ENCODE measurements around the gene SERPINB1.

The SERPINB1 gene

GRCh38 chr6:2852921-2853322 lies 11.3 kb upstream of the SERPINB1 start:
- H3K27ac ChIP-seq: peak overlapping the region; percentile 38
- no peak overlapping the region for H3K4me3 ChIP-seq (ENCODE audit: low read depth, low read length)
- no peak for DNase-seq
- no peaks in the 10 kb centered on the region for H3K27me3 ChIP-seq (replicated peaks)
- in situ Hi-C loops (cut with HindIII; ENCODE audit: low pct_ligation_motif_present, low sequenced_read_pairs): no loop called here
- no peak for TF ChIP-seq CTCF (IDR thresholded peaks at IDR 0.05; ENCODE audit: low read depth, low read length, missing control alignments)
- H3K36me3 ChIP-seq (replicated peaks): no peaks in the 10 kb centered on the region

GRCh38 chr6:2852514-2852855 lies 10.8 kb upstream of the SERPINB1 start:
- no peak overlapping the region for H3K4me3 ChIP-seq (ENCODE audit: low read depth, low read length)
- H3K27ac ChIP-seq: no peak overlapping the region

DNA sequence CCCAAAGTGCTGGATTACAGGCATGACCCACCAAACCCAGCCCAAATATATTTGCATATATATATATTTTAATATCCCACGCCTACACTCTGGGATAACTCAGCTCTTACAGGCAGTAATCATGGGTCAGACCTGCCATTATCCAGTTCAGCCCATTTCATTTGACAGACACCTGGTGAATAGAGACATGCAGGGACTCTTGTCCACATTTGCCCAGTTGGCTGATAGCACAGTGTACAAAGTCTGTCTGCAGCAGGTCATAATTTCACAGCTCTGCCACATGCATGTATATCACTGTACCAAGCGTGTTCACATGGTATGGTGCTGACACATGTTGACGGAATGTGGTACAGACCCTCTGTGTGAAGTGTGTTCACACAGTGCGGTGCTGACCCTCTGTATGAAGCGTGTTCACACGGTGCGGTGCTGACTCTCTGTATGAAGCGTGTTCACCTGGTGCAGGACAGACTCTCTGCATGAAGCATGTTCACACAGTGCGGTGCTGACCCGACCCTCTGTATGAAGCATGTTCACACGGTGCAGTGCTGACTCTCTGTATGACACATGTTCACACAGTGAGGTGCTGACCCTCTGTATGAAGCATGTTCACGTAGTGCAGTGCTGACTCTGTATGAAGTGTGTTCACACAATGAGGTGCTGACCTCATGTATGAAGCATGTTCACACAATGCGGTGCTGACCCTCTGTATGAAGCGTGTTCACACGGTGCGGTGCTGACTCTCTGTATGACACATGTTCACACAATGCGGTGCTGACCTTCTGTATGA lies 10.3 kb upstream of the SERPINB1 start:
- no peak for DNase-seq
- TF ChIP-seq CTCF (IDR thresholded peaks at IDR 0.05; ENCODE audit: low read depth, low read length, missing control alignments): no peak
- Histone ChIP-seq H3K4me3 (ENCODE audit: low read depth, low read length) (no peak overlapping the region), H3K27ac (no peak overlapping the region), H3K36me3 (replicated peaks) (no peaks in the 10 kb centered on the region), H3K27me3 (replicated peaks) (no peaks in the 10 kb centered on the region)
- in situ Hi-C loops (cut with HindIII; ENCODE audit: low pct_ligation_motif_present, low sequenced_read_pairs): no loop called here

More at GRCh38 chr6:2852514-2852855, 10.8 kb upstream of the SERPINB1 start:
- Histone ChIP-seq H3K36me3 (replicated peaks) (no peaks in the 10 kb centered on the region), H3K27me3 (replicated peaks) (no peaks in the 10 kb centered on the region)
- no peak for TF ChIP-seq CTCF (IDR thresholded peaks at IDR 0.05; ENCODE audit: low read depth, low read length, missing control alignments)
- in situ Hi-C loops (cut with HindIII; ENCODE audit: low pct_ligation_motif_present, low sequenced_read_pairs): no loop called here
- no peak for DNase-seq

GRCh38 chr6:2850538-2851113 lies 9.0 kb upstream of the SERPINB1 start:
- TF ChIP-seq CTCF (IDR thresholded peaks at IDR 0.05; ENCODE audit: low read depth, low read length, missing control alignments): no peak
- Histone ChIP-seq H3K4me3 (ENCODE audit: low read depth, low read length) (no peak overlapping the region), H3K27ac (peak overlapping the region; percentile 53), H3K36me3 (replicated peaks) (no peaks in the 10 kb centered on the region), H3K27me3 (replicated peaks) (no peaks in the 10 kb centered on the region)
- in situ Hi-C loops (cut with HindIII; ENCODE audit: low pct_ligation_motif_present, low sequenced_read_pairs): no loop called here
- DNase-seq: peak; percentile 60

- Histone ChIP-seq H3K4me3 (ENCODE audit: low read depth, low read length) (no peak overlapping the region), H3K27ac (no peak overlapping the region), H3K36me3 (replicated peaks) (no peaks in the 10 kb centered on the region), H3K27me3 (replicated peaks) (no peaks in the 10 kb centered on the region)
- TF ChIP-seq CTCF (IDR thresholded peaks at IDR 0.05; ENCODE audit: low read depth, low read length, missing control alignments): no peak
- in situ Hi-C loops (cut with HindIII; ENCODE audit: low pct_ligation_motif_present, low sequenced_read_pairs): no loop called here
- DNase-seq: no peak
Measured at GRCh38 chr6:2848851-2849250, 7.2 kb upstream of the SERPINB1 start.

DNA sequence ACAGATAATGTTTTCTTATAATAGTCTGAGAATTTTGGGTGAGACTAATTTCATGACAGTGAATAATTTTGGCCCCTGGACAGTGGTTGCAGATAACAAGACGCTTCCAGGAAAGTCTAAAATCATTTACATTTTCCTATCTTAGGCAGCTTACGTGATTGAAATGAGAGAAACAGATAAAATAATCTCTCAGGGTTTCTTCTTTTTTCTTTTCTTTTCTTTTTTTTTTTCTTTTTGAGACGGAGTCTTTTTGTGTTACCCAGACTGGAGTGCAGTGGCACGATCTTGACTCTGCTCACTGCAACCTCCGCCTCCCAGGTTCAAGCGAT lies 4.2 kb upstream of the SERPINB1 start:
- no peak for DNase-seq
- Histone ChIP-seq H3K27ac (no peak overlapping the region), H3K27me3 (replicated peaks) (no peaks in the 10 kb centered on the region), H3K4me3 (ENCODE audit: low read depth, low read length) (no peak overlapping the region), H3K36me3 (replicated peaks) (no peaks in the 10 kb centered on the region)
- no peak for TF ChIP-seq CTCF (IDR thresholded peaks at IDR 0.05; ENCODE audit: low read depth, low read length, missing control alignments)
- in situ Hi-C loops (cut with HindIII; ENCODE audit: low pct_ligation_motif_present, low sequenced_read_pairs): no loop called here
